ENCODE results near the gene SCYGR4. TPM values are rescaled to one million over a fixed set of nuclear protein-coding genes. Genes with fewer than 3 reads are reported as not detected.

SCYGR4 gene
- total and polyA plus RNA-seq, 10 donors: 0.04 TPM; not detected in 9

DNA sequence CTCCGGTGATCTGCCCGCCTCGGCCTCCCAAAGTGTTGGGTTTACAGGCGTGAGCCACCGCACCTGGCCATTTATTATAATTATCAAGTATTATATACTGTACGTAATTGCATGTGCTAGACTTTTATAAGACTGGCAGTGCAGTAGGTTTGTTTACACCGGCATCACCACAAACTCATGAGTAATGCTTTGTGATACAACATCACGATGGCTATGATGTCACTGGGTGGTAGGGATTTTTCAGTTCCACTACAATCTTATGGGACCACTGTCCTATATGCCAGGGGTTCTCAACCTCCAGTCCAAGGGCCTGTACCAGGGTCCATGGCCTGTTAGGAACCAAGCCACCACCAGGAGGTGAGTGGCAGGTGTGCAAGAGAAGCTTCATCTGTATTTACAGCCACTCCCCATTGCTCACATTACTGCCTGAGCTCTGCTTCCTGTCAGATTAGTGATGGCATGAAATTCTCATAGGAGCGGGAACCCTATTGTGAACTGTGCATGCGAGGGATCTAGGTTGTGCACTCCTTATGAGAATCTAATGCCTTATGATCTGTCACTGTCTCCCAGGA lies 9.4 kb downstream of the SCYGR4 start:
- no peak overlapping the region for H3K27ac ChIP-seq
- H3K27me3 ChIP-seq (replicated peaks in 1 of 7): peaks cover 0 to 6% (median 0%) of the 10 kb centered on the region in 7 donors
- peaks cover 0 to 10% (median 5%) of the 10 kb centered on the region in 8 donors for H3K9me3 ChIP-seq
- intact Hi-C loops (cut with DNase I; ENCODE audit: low total_unique reads): no loop called here
- no peak for TF ChIP-seq POLR2A (IDR thresholded peaks at IDR 0.05)
- TF ChIP-seq POLR2AphosphoS5 (IDR thresholded peaks at IDR 0.05): no peak
- TF ChIP-seq, protein P1, sequence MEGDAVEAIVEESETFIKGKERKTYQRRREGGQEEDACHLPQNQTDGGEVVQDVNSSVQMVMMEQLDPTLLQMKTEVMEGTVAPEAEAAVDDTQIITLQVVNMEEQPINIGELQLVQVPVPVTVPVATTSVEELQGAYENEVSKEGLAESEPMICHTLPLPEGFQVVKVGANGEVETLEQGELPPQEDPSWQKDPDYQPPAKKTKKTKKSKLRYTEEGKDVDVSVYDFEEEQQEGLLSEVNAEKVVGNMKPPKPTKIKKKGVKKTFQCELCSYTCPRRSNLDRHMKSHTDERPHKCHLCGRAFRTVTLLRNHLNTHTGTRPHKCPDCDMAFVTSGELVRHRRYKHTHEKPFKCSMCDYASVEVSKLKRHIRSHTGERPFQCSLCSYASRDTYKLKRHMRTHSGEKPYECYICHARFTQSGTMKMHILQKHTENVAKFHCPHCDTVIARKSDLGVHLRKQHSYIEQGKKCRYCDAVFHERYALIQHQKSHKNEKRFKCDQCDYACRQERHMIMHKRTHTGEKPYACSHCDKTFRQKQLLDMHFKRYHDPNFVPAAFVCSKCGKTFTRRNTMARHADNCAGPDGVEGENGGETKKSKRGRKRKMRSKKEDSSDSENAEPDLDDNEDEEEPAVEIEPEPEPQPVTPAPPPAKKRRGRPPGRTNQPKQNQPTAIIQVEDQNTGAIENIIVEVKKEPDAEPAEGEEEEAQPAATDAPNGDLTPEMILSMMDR (IDR thresholded peaks at IDR 0.05 in 8 of 11, conservative IDR thresholded peaks at IDR 0.05 in 3 of 11): no peak
- no peak overlapping the region for H3K4me3 ChIP-seq
- H3K4me1 ChIP-seq: no peaks in the 10 kb centered on the region
- no peaks in the 10 kb centered on the region for H3K36me3 ChIP-seq
- no peak for DNase-seq
- WGBS, 5 donors: 80 to 94% (median 92%) methylated on average over 10 of the region's 10 CpGs

DNA sequence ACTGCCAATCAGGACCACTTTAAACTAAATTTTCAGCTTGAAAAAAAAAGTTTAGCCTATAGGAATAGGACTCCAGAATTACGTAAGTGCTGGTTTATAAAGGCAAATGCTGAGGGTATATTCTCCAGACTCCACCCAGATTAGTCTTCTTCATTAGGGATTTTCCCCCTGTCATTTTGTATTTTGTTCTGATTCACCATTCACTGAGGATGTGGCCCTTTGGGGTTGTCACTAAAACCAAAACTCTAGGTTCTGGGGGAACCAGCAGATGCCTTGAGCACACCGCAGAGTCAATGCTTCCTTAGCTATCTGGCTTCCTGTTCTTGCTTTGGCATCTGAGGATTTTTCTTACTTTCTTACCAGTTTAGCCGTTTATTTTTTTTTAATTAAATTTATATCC lies 10.5 kb downstream of the SCYGR4 start:
- Histone ChIP-seq H3K27ac (no peak overlapping the region), H3K9me3 (peaks cover 0 to 2% (median 1%) of the 10 kb centered on the region in 8 donors), H3K36me3 (no peaks in the 10 kb centered on the region), H3K4me1 (no peaks in the 10 kb centered on the region), H3K4me3 (no peak overlapping the region), H3K27me3 (replicated peaks in 1 of 7) (peaks cover 0 to 11% (median 0%) of the 10 kb centered on the region in 7 donors)
- DNase-seq: no peak
- TF ChIP-seq POLR2A (IDR thresholded peaks at IDR 0.05): no peak
- TF ChIP-seq, protein P1 (IDR thresholded peaks at IDR 0.05 in 8 of 11, conservative IDR thresholded peaks at IDR 0.05 in 3 of 11): no peak
- no peak for TF ChIP-seq POLR2AphosphoS5 (IDR thresholded peaks at IDR 0.05)
- intact Hi-C loops (cut with DNase I; ENCODE audit: low total_unique reads): no loop called here
- 51 to 67% (median 64%) methylated on average over 3 of the region's 3 CpGs for WGBS, 5 donors

DNA sequence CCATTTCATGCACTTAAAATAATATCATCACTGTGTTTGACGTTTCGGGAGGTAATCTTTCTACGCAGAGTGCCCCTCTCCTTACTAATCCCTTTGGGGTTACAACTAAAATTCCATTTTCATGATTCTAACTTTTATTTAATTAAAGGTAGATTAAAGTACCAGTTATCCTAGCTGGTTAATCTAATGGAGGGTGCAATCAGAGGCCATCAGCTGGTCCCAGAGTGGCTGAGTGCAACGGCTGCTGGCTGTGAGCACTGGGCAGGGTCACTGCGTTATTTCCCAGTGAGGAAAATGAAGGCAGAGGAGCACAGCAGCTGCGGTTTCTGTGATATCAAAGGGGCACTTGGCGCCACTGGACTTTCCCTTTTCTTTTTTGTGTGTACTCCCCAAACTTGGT lies 12.1 kb downstream of the SCYGR4 start:
- intact Hi-C loops (cut with DNase I; ENCODE audit: low total_unique reads): no loop called here
- WGBS, 5 donors: 78 to 88% (median 82%) methylated on average over 7 of the region's 7 CpGs
- Histone ChIP-seq H3K27me3 (replicated peaks in 1 of 7) (peaks cover 0 to 11% (median 0%) of the 10 kb centered on the region in 7 donors), H3K27ac (no peak overlapping the region), H3K4me1 (no peaks in the 10 kb centered on the region), H3K9me3 (no peaks in the 10 kb centered on the region), H3K4me3 (no peak overlapping the region), H3K36me3 (no peaks in the 10 kb centered on the region)
- no peak for TF ChIP-seq POLR2A (IDR thresholded peaks at IDR 0.05)
- TF ChIP-seq, protein P1 (IDR thresholded peaks at IDR 0.05 in 8 of 11, conservative IDR thresholded peaks at IDR 0.05 in 3 of 11): no peak
- TF ChIP-seq POLR2AphosphoS5 (IDR thresholded peaks at IDR 0.05): no peak
- no peak for DNase-seq

DNA sequence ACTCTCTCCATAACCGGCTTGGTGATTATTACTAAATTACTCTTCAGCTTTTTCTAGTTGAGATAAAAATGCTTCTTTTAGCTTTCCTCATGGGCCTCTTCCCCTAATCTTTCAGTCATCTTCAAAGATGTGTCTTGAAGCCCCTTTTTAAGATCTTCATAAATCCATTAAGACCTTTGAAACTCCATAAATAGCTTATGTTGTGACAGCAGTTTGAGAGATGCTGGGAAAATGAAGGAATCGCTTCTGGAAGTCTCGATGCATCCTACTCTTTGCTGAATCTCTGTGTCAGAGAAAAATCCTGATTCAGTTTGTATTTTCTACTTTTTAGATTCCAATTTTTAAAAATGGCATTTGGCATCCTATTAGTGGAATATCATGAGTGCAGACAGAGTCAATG lies 13.0 kb downstream of the SCYGR4 start:
- no peaks in the 10 kb centered on the region for H3K9me3 ChIP-seq
- H3K4me3 ChIP-seq: no peak overlapping the region
- no peak overlapping the region for H3K27ac ChIP-seq
- intact Hi-C loops (cut with DNase I; ENCODE audit: low total_unique reads): no loop called here
- peaks cover 0 to 11% (median 0%) of the 10 kb centered on the region in 7 donors for H3K27me3 ChIP-seq (replicated peaks in 1 of 7)
- H3K4me1 ChIP-seq: no peaks in the 10 kb centered on the region
- no peaks in the 10 kb centered on the region for H3K36me3 ChIP-seq
- 84 to 95% (median 90%) methylated on average over 3 of the region's 3 CpGs for WGBS, 5 donors
- DNase-seq: no peak
- TF ChIP-seq, protein P1 (IDR thresholded peaks at IDR 0.05 in 8 of 11, conservative IDR thresholded peaks at IDR 0.05 in 3 of 11): no peak
- TF ChIP-seq POLR2A (IDR thresholded peaks at IDR 0.05): no peak
- no peak for TF ChIP-seq POLR2AphosphoS5 (IDR thresholded peaks at IDR 0.05)
